ENCODE results near the gene OR2F1. TPM values are rescaled to one million over a fixed set of nuclear protein-coding genes. Genes with fewer than 3 reads are reported as not detected.

The OR2F1 gene
- 0.72 TPM in 1 of 2 replicates, not detected in the other for total RNA-seq

GRCh38 chr7:143954544-143954943 is at the start of gene OR2F1:
Gene OR2F1 (plus strand): TSS chr7:143954844. CDS start chr7:143959971, 5,127 bp downstream.
- no peaks in the 10 kb centered on the region for H3K79me2 ChIP-seq (ENCODE audit: insufficient read depth, low read length)
- no peaks in the 10 kb centered on the region for H3K36me3 ChIP-seq (ENCODE audit: insufficient read depth, low read length)
- DNase-seq (ENCODE audit: insufficient read length, low spot score, missing footprints): no peak
- TF ChIP-seq CTCF (IDR thresholded peaks at IDR 0.05; ENCODE audit: extremely low read depth, low read depth, low read length): no peak
- H3K27me3 ChIP-seq (ENCODE audit: insufficient read depth, low read length): no peaks in the 10 kb centered on the region
- H3K4me2 ChIP-seq (ENCODE audit: insufficient read depth, low read length): no peak within 1 kb of the TSS
- peak within 1 kb of the TSS; percentile 45 for H2AFZ ChIP-seq (ENCODE audit: low read length)
- H3K4me1 ChIP-seq (ENCODE audit: insufficient read depth, low read length): no peaks in the 10 kb centered on the region
- H3K27ac ChIP-seq (ENCODE audit: low read depth, low read length): no peak within 1 kb of the TSS
- H3K9me3 ChIP-seq (ENCODE audit: low read depth, low read length): no peaks in the 10 kb centered on the region
- H4K20me1 ChIP-seq (ENCODE audit: insufficient read depth, low read length): no peaks in the 10 kb centered on the region
- H3K4me3 ChIP-seq (ENCODE audit: insufficient read depth, low read length): no peak within 1 kb of the TSS

GRCh38 chr7:143905509-143905908 is 49.1 kb upstream of the OR2F1 start:
- no peak overlapping the region for H3K27ac ChIP-seq (ENCODE audit: low read depth, low read length)
- H3K9me3 ChIP-seq (ENCODE audit: low read depth, low read length): no peaks in the 10 kb centered on the region
- peak overlapping the region; percentile 5 for H2AFZ ChIP-seq (ENCODE audit: low read length)
- no peak for DNase-seq (ENCODE audit: insufficient read length, low spot score, missing footprints)
- no peaks in the 10 kb centered on the region for H3K36me3 ChIP-seq (ENCODE audit: insufficient read depth, low read length)
- H3K4me3 ChIP-seq (ENCODE audit: insufficient read depth, low read length): no peak overlapping the region
- no peaks in the 10 kb centered on the region for H3K27me3 ChIP-seq (ENCODE audit: insufficient read depth, low read length)
- H3K4me2 ChIP-seq (ENCODE audit: insufficient read depth, low read length): no peak overlapping the region
- peaks cover 11% of the 10 kb centered on the region for H3K4me1 ChIP-seq (ENCODE audit: insufficient read depth, low read length)
- H4K20me1 ChIP-seq (ENCODE audit: insufficient read depth, low read length): peaks cover 4% of the 10 kb centered on the region
- H3K79me2 ChIP-seq (ENCODE audit: insufficient read depth, low read length): peaks cover 10% of the 10 kb centered on the region
- TF ChIP-seq CTCF (IDR thresholded peaks at IDR 0.05; ENCODE audit: extremely low read depth, low read depth, low read length): no peak

- no peak for TF ChIP-seq CTCF (IDR thresholded peaks at IDR 0.05; ENCODE audit: extremely low read depth, low read depth, low read length)
- Histone ChIP-seq H3K27ac (ENCODE audit: low read depth, low read length) (no peak overlapping the region), H3K27me3 (ENCODE audit: insufficient read depth, low read length) (no peaks in the 10 kb centered on the region), H3K79me2 (ENCODE audit: insufficient read depth, low read length) (peaks cover 4% of the 10 kb centered on the region), H3K9me3 (ENCODE audit: low read depth, low read length) (no peaks in the 10 kb centered on the region), H3K4me3 (ENCODE audit: insufficient read depth, low read length) (no peak overlapping the region), H3K4me2 (ENCODE audit: insufficient read depth, low read length) (no peak overlapping the region), H3K4me1 (ENCODE audit: insufficient read depth, low read length) (peaks cover 5% of the 10 kb centered on the region), H4K20me1 (ENCODE audit: insufficient read depth, low read length) (no peaks in the 10 kb centered on the region), H2AFZ (ENCODE audit: low read length) (no peak overlapping the region), H3K36me3 (ENCODE audit: insufficient read depth, low read length) (no peaks in the 10 kb centered on the region)
- no peak for DNase-seq (ENCODE audit: insufficient read length, low spot score, missing footprints)
Measured at GRCh38 chr7:143906151-143906550, 48.5 kb upstream of the OR2F1 start.

- H3K36me3 ChIP-seq (ENCODE audit: insufficient read depth, low read length): no peaks in the 10 kb centered on the region
- H2AFZ ChIP-seq (ENCODE audit: low read length): no peak overlapping the region
- no peak for DNase-seq (ENCODE audit: insufficient read length, low spot score, missing footprints)
- no peak overlapping the region for H3K4me3 ChIP-seq (ENCODE audit: insufficient read depth, low read length)
- peaks cover 4% of the 10 kb centered on the region for H3K4me1 ChIP-seq (ENCODE audit: insufficient read depth, low read length)
- no peak for TF ChIP-seq CTCF (IDR thresholded peaks at IDR 0.05; ENCODE audit: extremely low read depth, low read depth, low read length)
- H3K4me2 ChIP-seq (ENCODE audit: insufficient read depth, low read length): no peak overlapping the region
- no peak overlapping the region for H3K27ac ChIP-seq (ENCODE audit: low read depth, low read length)
- H3K27me3 ChIP-seq (ENCODE audit: insufficient read depth, low read length): no peaks in the 10 kb centered on the region
- no peaks in the 10 kb centered on the region for H4K20me1 ChIP-seq (ENCODE audit: insufficient read depth, low read length)
- no peaks in the 10 kb centered on the region for H3K9me3 ChIP-seq (ENCODE audit: low read depth, low read length)
- H3K79me2 ChIP-seq (ENCODE audit: insufficient read depth, low read length): no peaks in the 10 kb centered on the region
Measured at GRCh38 chr7:143906895-143907294, 47.7 kb upstream of the OR2F1 start.
